B cell (primary cell): ENCODE measurements around the gene PFKM.

Experiments
- EZH2 ChIP-seq: IDR thresholded peaks from 2 replicates; pipeline ENCODE4 v1.6.1; 2012; ENCODE audit warnings: borderline replicate concordance, low read depth, mild to moderate bottlenecking, moderate library complexity, low read length; ENCODE audit not compliant: insufficient read depth, poor library complexity, severe bottlenecking
- TF ChIP-seq, protein P1 (sequence below): fragments of 200-600 bp; IDR thresholded peaks from one replicate; pipeline ENCODE4 v1.8.0; 2022; ENCODE audit warnings: antibody characterized with exemption, mild to moderate bottlenecking

- no peak for TF ChIP-seq EZH2
- TF ChIP-seq, protein P1, sequence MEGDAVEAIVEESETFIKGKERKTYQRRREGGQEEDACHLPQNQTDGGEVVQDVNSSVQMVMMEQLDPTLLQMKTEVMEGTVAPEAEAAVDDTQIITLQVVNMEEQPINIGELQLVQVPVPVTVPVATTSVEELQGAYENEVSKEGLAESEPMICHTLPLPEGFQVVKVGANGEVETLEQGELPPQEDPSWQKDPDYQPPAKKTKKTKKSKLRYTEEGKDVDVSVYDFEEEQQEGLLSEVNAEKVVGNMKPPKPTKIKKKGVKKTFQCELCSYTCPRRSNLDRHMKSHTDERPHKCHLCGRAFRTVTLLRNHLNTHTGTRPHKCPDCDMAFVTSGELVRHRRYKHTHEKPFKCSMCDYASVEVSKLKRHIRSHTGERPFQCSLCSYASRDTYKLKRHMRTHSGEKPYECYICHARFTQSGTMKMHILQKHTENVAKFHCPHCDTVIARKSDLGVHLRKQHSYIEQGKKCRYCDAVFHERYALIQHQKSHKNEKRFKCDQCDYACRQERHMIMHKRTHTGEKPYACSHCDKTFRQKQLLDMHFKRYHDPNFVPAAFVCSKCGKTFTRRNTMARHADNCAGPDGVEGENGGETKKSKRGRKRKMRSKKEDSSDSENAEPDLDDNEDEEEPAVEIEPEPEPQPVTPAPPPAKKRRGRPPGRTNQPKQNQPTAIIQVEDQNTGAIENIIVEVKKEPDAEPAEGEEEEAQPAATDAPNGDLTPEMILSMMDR: no peak
These were observed 75.6 kb downstream of the PFKM start for GRCh38 chr12:48194799-48195201.
